HG03521 (cell line): ENCODE results near the gene ADAMTS7.
"Not testable (repeated sequence)": the region's sequence is repeated elsewhere in the genome, so short reads cannot be mapped to it uniquely, and the experiment has no call there.

Experiments used
- ATAC-seq: cut with Tn5 transposase; IDR thresholded peaks from one replicate; pipeline ENCODE4 v1.9.1; 2021; ENCODE audit warnings: mild to moderate bottlenecking, moderate library complexity; ENCODE audit not compliant: unreplicated experiment

The ADAMTS7 gene

GRCh38 chr15:78767331-78767951 is 43.8 kb downstream of the ADAMTS7 start:
- ATAC-seq, result no peak

- ATAC-seq, result not testable (repeated sequence)
These were observed 44.6 kb downstream of the ADAMTS7 start for GRCh38 chr15:78766641-78767071.

- ATAC-seq, result no peak
These were observed 45.2 kb downstream of the ADAMTS7 start for GRCh38 chr15:78766041-78766440.

DNA sequence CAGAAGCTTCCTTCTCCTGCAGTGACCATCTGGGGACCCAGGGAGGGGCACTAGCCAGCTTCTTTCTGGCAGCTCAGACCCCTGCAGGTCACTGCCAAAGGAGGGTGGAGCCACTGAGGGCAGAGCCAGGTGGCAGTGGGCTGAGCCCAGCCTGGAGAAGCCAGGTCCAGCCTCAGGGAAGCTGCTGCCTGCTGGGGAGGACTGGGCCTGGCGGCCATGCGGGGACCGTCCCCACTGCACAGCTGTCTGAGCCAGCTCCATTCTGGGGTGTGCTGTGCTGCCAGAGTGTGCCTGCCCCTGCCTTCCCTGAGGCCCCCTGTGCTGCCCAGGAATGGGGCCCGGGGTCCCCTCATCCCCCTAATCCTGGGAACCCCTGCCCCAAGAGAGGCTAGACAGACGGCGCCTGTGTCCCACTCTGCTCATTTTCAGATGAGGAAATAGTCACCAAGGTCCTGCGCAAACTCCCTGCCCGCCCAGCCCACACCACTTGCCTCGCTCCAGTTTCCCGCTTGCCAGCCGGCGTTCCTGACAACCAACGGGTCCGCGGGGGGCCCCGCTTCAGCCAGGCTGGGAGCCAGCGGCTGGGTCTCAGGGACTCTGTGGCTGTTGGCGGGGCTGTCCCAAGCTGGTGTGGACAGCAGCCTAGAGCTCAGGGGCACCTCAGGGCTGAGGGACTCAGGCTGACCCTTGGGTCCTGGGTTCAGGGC is 46.0 kb downstream of the ADAMTS7 start:
- ATAC-seq, result not testable (repeated sequence)

GRCh38 chr15:78764340-78765153 is 46.7 kb downstream of the ADAMTS7 start:
- not testable (repeated sequence) for ATAC-seq

- no peak for ATAC-seq
These were observed 47.4 kb downstream of the ADAMTS7 start for GRCh38 chr15:78763796-78764241.

GRCh38 chr15:78762985-78763795 is 48.1 kb downstream of the ADAMTS7 start:
- ATAC-seq, result no peak

DNA sequence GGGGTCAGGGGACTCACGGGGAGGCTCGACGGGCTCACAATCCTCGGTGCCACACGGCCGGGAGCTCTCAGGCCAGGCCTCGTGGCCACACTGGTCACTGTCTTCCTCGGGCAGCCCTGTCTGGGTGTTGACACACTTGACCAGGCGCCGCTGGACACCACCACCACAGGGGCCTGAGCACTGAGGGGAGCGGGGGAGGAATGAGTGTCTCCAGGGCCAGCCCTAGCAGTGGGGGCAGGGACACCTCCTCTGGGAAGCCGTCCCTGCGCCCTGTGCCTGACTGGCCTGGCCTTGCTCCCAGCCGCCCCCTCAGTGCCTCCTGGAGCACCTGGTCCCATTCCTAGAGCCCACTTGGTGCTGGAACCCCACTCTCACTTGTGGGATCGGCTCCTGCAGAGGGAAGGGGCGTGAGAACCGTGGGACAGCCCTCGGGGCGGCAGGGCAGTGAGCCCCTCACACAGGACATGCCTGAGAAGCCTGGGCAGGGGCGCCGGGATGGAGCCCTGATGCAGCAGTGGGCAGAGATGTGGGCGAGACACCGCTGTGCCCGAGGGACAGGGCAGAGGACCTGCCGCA is 48.8 kb downstream of the ADAMTS7 start:
- ATAC-seq, result not testable (repeated sequence)

DNA sequence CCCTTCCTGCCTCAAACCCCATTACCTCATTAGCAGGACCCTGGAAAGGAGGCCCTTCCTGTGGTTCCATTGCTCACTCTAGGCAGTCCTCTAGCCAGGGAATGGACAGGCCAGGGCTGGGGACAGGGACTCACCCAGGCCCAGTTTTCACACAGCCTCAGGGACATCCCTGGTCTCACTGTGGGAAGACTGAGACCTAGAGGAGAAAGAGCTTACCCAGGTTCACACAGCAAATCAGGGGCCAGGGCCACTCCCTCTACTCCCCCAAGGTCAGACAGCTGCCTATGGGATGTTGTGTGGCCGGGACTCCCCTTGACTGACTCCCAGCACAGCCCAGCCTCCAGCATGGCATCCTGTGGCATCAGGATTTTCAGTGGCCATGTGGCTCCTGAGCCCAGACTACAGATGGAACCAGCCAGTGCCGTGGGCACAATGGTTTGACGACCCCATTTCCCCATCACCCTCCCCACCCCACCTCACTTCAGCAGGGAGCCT is 49.3 kb downstream of the ADAMTS7 start:
- no peak for ATAC-seq

GRCh38 chr15:78761475-78761874 is 49.8 kb downstream of the ADAMTS7 start:
- ATAC-seq, result peak; percentile 35

GRCh38 chr15:78761020-78761419 is 50.2 kb downstream of the ADAMTS7 start:
- no peak for ATAC-seq

- not testable (repeated sequence) for ATAC-seq
These were observed 51.0 kb downstream of the ADAMTS7 start for GRCh38 chr15:78760091-78760882.

GRCh38 chr15:78759361-78759998 is 51.8 kb downstream of the ADAMTS7 start:
- ATAC-seq, result not testable (repeated sequence)

- ATAC-seq, result not testable (repeated sequence)
These were observed 52.6 kb downstream of the ADAMTS7 start for GRCh38 chr15:78758486-78759200.

GRCh38 chr15:78758084-78758483 is 53.2 kb downstream of the ADAMTS7 start:
- ATAC-seq, result not testable (repeated sequence)

DNA sequence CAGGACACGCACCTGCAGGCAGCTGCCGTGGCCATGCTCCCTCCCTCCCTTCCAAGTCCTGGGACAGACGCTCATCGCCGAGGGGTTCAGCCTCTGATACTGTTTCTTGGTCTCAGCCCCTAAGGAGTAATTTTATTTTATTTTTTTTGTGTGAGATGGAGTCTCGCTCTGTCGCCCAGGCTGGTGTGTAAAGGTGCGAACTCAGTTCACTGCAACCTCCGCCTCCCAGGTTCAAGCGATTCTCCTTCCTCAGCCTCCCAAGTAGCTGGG is 53.7 kb downstream of the ADAMTS7 start:
- ATAC-seq, result no peak

DNA sequence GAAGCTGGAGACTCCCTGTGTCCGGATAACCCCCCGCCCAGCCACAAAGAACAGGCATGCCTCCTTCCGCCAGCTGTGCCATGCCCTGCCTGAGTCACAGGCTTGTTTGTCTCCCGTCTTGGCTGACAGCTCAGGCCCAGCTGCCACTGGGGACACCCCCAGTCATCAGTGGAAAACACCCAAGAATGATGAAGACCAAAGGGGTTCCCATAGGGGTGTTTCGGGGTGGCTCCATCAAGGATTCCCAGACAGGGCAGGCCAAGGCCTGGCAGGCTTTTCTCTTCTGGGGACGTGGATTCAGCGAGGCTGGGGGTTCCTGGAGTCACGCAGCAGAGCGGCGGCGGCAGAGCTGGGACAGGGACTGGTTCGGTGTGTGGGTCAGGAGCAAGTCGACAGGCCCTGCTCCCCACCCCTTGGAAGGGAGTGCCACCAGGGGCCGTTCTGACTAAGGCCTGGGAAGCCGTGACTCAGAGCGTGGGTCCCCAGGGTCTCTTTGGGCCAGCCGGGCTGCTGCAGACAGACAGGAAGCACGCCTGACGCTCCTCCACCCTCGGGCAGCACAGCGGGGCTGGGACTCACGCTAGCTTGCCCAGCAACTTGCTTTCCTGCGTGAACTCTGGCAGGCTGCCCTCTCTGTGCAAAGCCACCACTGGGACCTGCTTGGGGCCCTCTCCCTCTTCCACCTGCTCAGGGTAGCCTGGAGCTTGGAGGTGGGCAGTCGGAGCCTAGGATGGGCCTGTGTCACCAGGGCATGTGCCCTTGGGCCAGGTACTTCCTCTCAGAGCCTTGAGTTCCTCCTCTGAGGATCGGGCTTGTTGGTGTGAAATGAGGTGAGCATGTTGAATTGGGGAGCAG is 54.3 kb downstream of the ADAMTS7 start:
- ATAC-seq, result peak; percentile 46
